Hepatocyte (in vitro differentiated cells): ENCODE results near the gene C2orf92. TPM values are rescaled to one million over a fixed set of nuclear protein-coding genes. Genes with fewer than 3 reads are reported as not detected.

Experiments
- DNase-seq: peaks from one replicate; pipeline ENCODE4 v3.0.0-alpha.2; 2016; ENCODE audit warnings: low spot score
- H2AFZ ChIP-seq: fragments of 200-600 bp; sonication (generic); 2 replicates; pipeline ENCODE4 v1.6.0; 2016; ENCODE audit warnings: antibody characterized with exemption, mild to moderate bottlenecking
- H3K27ac ChIP-seq: fragments of 200-600 bp; sonication (generic); 2 replicates; pipeline ENCODE4 v1.5.1; 2016; ENCODE audit warnings: mild to moderate bottlenecking
- H3K27me3 ChIP-seq: fragments of 200-600 bp; sonication (generic); 2 replicates; pipeline ENCODE4 v1.6.1; 2016
- H3K36me3 ChIP-seq: fragments of 200-600 bp; sonication (generic); replicated peaks from 2 replicates; pipeline ENCODE4 v1.5.1; 2016; ENCODE audit warnings: low read depth; ENCODE audit not compliant: insufficient read depth
- H3K4me1 ChIP-seq: fragments of 200-600 bp; sonication (generic); 2 replicates; pipeline ENCODE4 v1.5.1; 2016; ENCODE audit warnings: mild to moderate bottlenecking, moderate library complexity; ENCODE audit not compliant: insufficient read depth
- H3K4me2 ChIP-seq: fragments of 200-600 bp; sonication (generic); 2 replicates; pipeline ENCODE4 v1.6.0; 2016
- H3K4me3 ChIP-seq: fragments of 200-600 bp; sonication (generic); 2 replicates; pipeline ENCODE4 v1.5.1; 2016; ENCODE audit warnings: mild to moderate bottlenecking
- H3K79me2 ChIP-seq: fragments of 200-600 bp; sonication (generic); 2 replicates; pipeline ENCODE4 v1.6.0; 2017; ENCODE audit warnings: mild to moderate bottlenecking
- H3K9me2 ChIP-seq: fragments of 200-600 bp; sonication (generic); replicated peaks from 2 replicates; pipeline ENCODE4 v1.6.0; 2017; ENCODE audit warnings: mild to moderate bottlenecking; ENCODE audit not compliant: insufficient read depth
- H3K9me3 ChIP-seq: fragments of 200-600 bp; sonication (generic); 2 replicates; pipeline ENCODE4 v1.5.1; 2016; ENCODE audit warnings: low read depth, mild to moderate bottlenecking
- H4K20me1 ChIP-seq: fragments of 200-600 bp; sonication (generic); 2 replicates; pipeline ENCODE4 v1.6.0; 2016; ENCODE audit warnings: mild to moderate bottlenecking; ENCODE audit not compliant: insufficient read depth, poor library complexity, severe bottlenecking
- EZH2 ChIP-seq: fragments of 200-600 bp; sonication (generic); IDR thresholded peaks from 2 replicates; pipeline ENCODE4 v1.6.1; 2016; ENCODE audit warnings: antibody characterized with exemption, mild to moderate bottlenecking, borderline replicate concordance
- EZH2phosphoT487 ChIP-seq: fragments of 200-600 bp; sonication (generic); IDR thresholded peaks from one replicate; pipeline ENCODE4 v1.6.1; 2018; ENCODE audit warnings: antibody characterized with exemption, mild to moderate bottlenecking, low read depth, moderate library complexity; ENCODE audit not compliant: unreplicated experiment, severe bottlenecking
- WGBS: methylation state at CpG from one replicate; pipeline ENCODE4 v1.1.6; 2016; ENCODE audit warnings: low lambda C conversion rate; ENCODE audit errors: missing lambda C conversion rate; 5-methylcytosine and 5-hydroxymethylcytosine counted together
- polyA plus RNA-seq: library from polyadenylated mRNA; unstranded; fragments of >200 nt; fragmentation: Nextera tagmentation; extraction: Ambion mirVana; gene quantifications from 2 replicates; pipeline ENCODE4 v1.2.1, GENCODE V29; 2016
- total RNA-seq: library from RNA; depleted of rRNA; stranded (reverse); fragments of >200 nt; gene quantifications from 2 replicates; pipeline ENCODE4 v1.2.3, GENCODE V29; 2014
- TF ChIP-seq, protein P1 (sequence below): fragments of 200-600 bp; sonication (generic); IDR thresholded peaks from 2 replicates; pipeline ENCODE4 v1.5.1; 2016; ENCODE audit warnings: antibody characterized with exemption, mild to moderate bottlenecking; ENCODE audit not compliant: poor library complexity

C2orf92 gene
- total and polyA plus RNA-seq, 2 experiments from 2014 or later = 2.1 to 4.5 TPM

DNA sequence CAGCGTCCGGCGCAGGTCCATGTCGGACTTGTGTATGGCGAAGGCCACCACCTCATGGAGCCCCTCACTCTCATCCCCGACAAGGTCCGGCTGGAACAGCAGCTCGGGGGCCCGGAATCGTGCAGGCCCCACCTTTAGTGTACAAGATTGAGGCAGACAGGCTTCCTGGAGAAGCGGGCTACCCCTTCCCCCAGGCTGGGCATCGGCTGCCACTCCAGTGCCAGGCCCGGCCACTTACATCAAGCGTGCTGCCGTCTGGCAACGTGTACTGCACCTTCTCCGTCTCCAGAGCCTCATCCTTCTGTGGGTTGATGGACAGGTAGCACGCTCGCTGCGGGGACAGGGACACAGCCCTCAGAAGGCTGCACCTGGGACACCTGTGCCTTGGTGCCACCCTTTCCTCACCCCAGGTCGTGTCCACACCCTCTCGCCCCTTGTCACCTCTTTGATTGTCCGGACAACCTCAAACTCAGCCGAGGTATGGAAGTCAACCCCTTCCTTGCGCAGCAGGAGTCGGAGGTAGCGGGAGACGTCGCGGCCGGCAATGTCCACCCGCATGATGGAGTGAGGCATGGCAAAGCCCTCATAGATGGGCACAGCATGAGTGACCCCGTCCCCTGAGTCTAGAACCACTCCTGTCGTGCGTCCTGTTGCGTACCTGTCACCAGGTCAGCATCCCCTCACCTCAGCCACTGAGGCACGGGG is 11.4 kb upstream of the C2orf92 start:
- Histone ChIP-seq H3K27ac (no peak overlapping the region), H2AFZ (no peak overlapping the region), H3K36me3 (no peaks in the 10 kb centered on the region)

DNA sequence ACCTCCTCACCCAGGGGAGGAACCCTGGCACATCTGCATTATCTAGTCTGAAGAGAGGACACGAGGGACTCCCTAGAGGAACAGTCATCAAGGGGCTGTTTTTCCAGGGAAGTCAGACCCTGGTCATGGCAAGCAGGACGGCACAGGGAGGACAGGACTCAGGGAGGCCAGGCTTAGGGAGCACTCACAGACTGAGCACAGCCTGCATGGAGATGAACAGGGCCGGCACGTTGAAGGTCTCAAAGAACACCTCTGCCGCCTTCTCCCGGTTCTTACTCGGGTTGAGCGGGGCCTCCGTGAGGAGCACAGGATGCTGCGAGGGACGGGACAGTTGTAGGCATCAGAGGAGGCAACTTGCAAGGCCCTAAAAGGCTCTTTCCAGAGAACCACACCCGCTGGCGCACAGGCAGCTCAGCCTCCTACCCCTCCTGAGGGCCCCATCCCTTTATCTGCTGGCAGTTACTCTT is 10.8 kb upstream of the C2orf92 start:
- peaks cover 11% of the 10 kb centered on the region for H3K4me1 ChIP-seq
- H3K79me2 ChIP-seq = peaks cover 24% of the 10 kb centered on the region
- H3K9me2 ChIP-seq = no peaks in the 10 kb centered on the region
- no peak overlapping the region for H3K4me3 ChIP-seq
- peaks cover 7% of the 10 kb centered on the region for H4K20me1 ChIP-seq
- H3K27me3 ChIP-seq = no peaks in the 10 kb centered on the region
- no peaks in the 10 kb centered on the region for H3K36me3 ChIP-seq
- DNase-seq = no peak
- TF ChIP-seq EZH2phosphoT487 = no peak
- TF ChIP-seq EZH2 = no peak
- WGBS = 95% methylated on average over 13 of the region's 13 CpGs
- no peak overlapping the region for H2AFZ ChIP-seq
- H3K9me3 ChIP-seq = no peaks in the 10 kb centered on the region
- no peak overlapping the region for H3K27ac ChIP-seq
- H3K4me2 ChIP-seq = no peak overlapping the region

More for the DNA sequence above, 11.4 kb upstream of the C2orf92 start:
- Histone ChIP-seq H3K9me3 (no peaks in the 10 kb centered on the region), H4K20me1 (peaks cover 7% of the 10 kb centered on the region), H3K4me2 (no peak overlapping the region), H3K79me2 (peaks cover 24% of the 10 kb centered on the region), H3K4me3 (no peak overlapping the region), H3K27me3 (no peaks in the 10 kb centered on the region), H3K4me1 (peaks cover 11% of the 10 kb centered on the region), H3K9me2 (no peaks in the 10 kb centered on the region)
- TF ChIP-seq EZH2 = no peak
- TF ChIP-seq EZH2phosphoT487 = no peak
- TF ChIP-seq, protein P1, sequence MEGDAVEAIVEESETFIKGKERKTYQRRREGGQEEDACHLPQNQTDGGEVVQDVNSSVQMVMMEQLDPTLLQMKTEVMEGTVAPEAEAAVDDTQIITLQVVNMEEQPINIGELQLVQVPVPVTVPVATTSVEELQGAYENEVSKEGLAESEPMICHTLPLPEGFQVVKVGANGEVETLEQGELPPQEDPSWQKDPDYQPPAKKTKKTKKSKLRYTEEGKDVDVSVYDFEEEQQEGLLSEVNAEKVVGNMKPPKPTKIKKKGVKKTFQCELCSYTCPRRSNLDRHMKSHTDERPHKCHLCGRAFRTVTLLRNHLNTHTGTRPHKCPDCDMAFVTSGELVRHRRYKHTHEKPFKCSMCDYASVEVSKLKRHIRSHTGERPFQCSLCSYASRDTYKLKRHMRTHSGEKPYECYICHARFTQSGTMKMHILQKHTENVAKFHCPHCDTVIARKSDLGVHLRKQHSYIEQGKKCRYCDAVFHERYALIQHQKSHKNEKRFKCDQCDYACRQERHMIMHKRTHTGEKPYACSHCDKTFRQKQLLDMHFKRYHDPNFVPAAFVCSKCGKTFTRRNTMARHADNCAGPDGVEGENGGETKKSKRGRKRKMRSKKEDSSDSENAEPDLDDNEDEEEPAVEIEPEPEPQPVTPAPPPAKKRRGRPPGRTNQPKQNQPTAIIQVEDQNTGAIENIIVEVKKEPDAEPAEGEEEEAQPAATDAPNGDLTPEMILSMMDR = no peak
- DNase-seq = no peak
- WGBS = 99% methylated on average over 37 of the region's 37 CpGs

DNA sequence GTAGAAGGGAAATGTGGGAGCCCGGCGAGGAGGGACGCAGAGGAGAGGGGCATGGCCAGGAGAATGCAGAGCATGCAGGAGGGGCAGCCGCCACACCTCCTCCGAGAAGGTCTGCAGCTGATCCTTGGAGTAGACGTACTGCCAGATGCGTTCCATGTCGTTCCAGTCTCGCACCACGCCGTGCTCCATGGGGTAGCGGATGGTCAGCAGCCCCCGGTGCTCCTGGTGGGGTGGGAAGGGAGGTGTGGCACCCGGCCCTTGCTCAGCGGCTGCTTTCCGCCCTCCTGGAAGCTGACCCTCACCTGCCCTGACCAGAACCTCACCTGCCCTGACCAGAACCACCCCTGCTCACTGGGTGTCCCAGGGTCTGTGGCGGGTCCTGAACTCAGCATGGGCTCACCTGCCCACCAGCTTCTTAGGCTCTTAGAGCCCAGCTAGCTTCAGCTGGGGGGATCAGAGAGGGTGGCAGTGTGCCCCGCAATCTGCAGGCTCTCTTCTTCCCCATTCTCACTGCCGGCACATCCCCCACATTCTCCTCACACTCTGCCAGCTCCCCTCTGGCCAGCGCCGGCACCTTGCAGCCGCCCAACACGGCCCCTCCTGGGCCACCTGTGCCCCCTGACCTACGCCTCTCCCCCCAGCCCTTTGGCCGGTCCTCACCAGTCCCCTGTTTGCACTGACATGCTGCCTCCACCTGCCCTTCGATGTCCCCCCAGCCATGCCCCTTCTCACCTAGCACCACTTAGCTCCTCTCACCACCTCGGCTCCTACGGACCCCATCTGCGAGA is 10.1 kb upstream of the C2orf92 start:
- Histone ChIP-seq H4K20me1 (peaks cover 7% of the 10 kb centered on the region), H3K79me2 (peaks cover 24% of the 10 kb centered on the region), H3K4me2 (no peak overlapping the region), H3K4me3 (no peak overlapping the region), H3K27ac (no peak overlapping the region), H3K9me3 (no peaks in the 10 kb centered on the region), H3K27me3 (no peaks in the 10 kb centered on the region), H3K4me1 (peaks cover 11% of the 10 kb centered on the region), H2AFZ (no peak overlapping the region), H3K9me2 (no peaks in the 10 kb centered on the region), H3K36me3 (no peaks in the 10 kb centered on the region)
- DNase-seq = no peak
- WGBS = 97% methylated on average over 19 of the region's 29 CpGs
- TF ChIP-seq EZH2 = no peak
- TF ChIP-seq, protein P1 = no peak

DNA sequence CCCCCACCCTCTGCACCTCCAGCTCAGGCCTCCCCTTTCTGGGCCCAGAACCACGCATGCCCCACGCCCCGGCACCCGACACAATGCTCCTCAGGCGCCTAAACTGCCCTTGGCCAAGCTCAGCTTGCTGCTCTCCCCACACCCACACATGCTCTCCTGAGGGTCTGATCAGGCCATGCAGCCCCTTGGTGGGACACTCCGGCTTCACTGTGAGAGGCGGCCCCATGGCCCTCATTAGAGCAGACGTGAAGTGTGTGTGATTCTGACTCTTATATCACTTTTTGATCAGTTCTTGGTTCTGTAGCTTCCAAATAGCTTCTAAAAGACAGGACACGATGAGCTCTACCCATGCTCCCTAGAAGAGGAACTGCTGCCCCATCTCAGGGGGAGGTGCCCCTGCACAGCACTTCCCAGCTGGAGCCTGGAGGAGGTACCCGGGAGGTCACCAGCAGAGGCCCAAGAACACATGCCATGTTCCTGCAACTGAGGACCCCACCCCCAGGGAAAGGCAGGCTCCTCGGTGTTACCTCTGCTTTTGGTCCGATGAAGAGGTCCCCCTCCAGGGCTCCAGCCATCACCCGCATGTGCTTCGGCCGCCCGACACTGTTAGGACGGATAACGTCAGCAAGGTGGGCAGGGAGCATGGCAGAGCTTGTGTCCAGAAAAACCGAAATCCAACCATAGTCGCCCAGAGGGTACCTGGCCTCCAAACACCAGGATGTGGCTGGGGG is 9.3 kb upstream of the C2orf92 start:
- DNase-seq = no peak
- H3K79me2 ChIP-seq = peaks cover 26% of the 10 kb centered on the region
- no peak overlapping the region for H2AFZ ChIP-seq
- no peaks in the 10 kb centered on the region for H3K9me2 ChIP-seq
- WGBS = 97% methylated on average over 20 of the region's 20 CpGs
- no peak overlapping the region for H3K27ac ChIP-seq
- no peak overlapping the region for H3K4me2 ChIP-seq
- H3K9me3 ChIP-seq = no peaks in the 10 kb centered on the region
- no peaks in the 10 kb centered on the region for H3K27me3 ChIP-seq
- no peak for TF ChIP-seq EZH2phosphoT487
- TF ChIP-seq, protein P1 = no peak
- no peak for TF ChIP-seq EZH2
- no peak overlapping the region for H3K4me3 ChIP-seq
- H3K4me1 ChIP-seq = peaks cover 11% of the 10 kb centered on the region
- H3K36me3 ChIP-seq = no peaks in the 10 kb centered on the region
- peaks cover 7% of the 10 kb centered on the region for H4K20me1 ChIP-seq
